ENCODE data around the gene ZDHHC11B. TPM values are rescaled to one million over a fixed set of nuclear protein-coding genes. Genes with fewer than 3 reads are reported as not detected.
"Not testable (repeated sequence)": the region's sequence is repeated elsewhere in the genome, so short reads cannot be mapped to it uniquely, and the experiment has no call there.

Gene ZDHHC11B
- polyA plus RNA-seq, 1 donor (not counting 4 experiments of a cell fraction or from before 2014, with no cell fraction given), result 0.18 TPM

- H4K20me1 ChIP-seq (ENCODE audit: control insufficient read depth, extremely low read depth, insufficient read depth, low read length); H3K79me2 ChIP-seq (ENCODE audit: control insufficient read depth, insufficient read depth, low read length); H3K9me1 ChIP-seq (ENCODE audit: control insufficient read depth, extremely low read depth, insufficient read depth, low read length); dilution Hi-C loops (cut with MboI; ENCODE audit: extremely low pct_ligation_motif_present, low sequenced_read_pairs); FAIRE-seq; H3K4me3 ChIP-seq (ENCODE audit: control insufficient read depth in 2 of 3, extremely low read depth in 1 of 3, insufficient read depth in 2 of 3, low read depth in 1 of 3, low read length in 3 of 3); H3K9me3 ChIP-seq (ENCODE audit: control insufficient read depth, low read depth, low read length); H3K27me3 ChIP-seq (ENCODE audit: control insufficient read depth, extremely low read depth, insufficient read depth, low read length); H2AFZ ChIP-seq (ENCODE audit: control insufficient read depth, low read length); H3K27ac ChIP-seq (ENCODE audit: control insufficient read depth, insufficient read depth, low read length); H3K36me3 ChIP-seq (ENCODE audit: control insufficient read depth in 2 of 2, extremely low read depth in 1 of 2, insufficient read depth in 2 of 2, low read length in 2 of 2); H3K9ac ChIP-seq (ENCODE audit: control insufficient read depth, extremely low read depth, insufficient read depth, low read length); H3K4me2 ChIP-seq (ENCODE audit: control insufficient read depth, extremely low read depth, insufficient read depth, low read depth, low read length); DNase-seq (ENCODE audit: low read depth, low spot score); H3K4me1 ChIP-seq (ENCODE audit: control insufficient read depth, extremely low read depth, insufficient read depth, low read length): not testable (repeated sequence)
Observed at GRCh38 chr5:734145-734544, 50.4 kb downstream of the ZDHHC11B start.

- H3K9me1 ChIP-seq (ENCODE audit: control insufficient read depth, extremely low read depth, insufficient read depth, low read length); H3K4me1 ChIP-seq (ENCODE audit: control insufficient read depth, extremely low read depth, insufficient read depth, low read length); dilution Hi-C loops (cut with MboI; ENCODE audit: extremely low pct_ligation_motif_present, low sequenced_read_pairs); H3K36me3 ChIP-seq (ENCODE audit: control insufficient read depth in 2 of 2, extremely low read depth in 1 of 2, insufficient read depth in 2 of 2, low read length in 2 of 2); FAIRE-seq; H4K20me1 ChIP-seq (ENCODE audit: control insufficient read depth, extremely low read depth, insufficient read depth, low read length); H3K27ac ChIP-seq (ENCODE audit: control insufficient read depth, insufficient read depth, low read length); H3K4me3 ChIP-seq (ENCODE audit: control insufficient read depth in 2 of 3, extremely low read depth in 1 of 3, insufficient read depth in 2 of 3, low read depth in 1 of 3, low read length in 3 of 3); H3K9ac ChIP-seq (ENCODE audit: control insufficient read depth, extremely low read depth, insufficient read depth, low read length); H3K9me3 ChIP-seq (ENCODE audit: control insufficient read depth, low read depth, low read length); H3K79me2 ChIP-seq (ENCODE audit: control insufficient read depth, insufficient read depth, low read length); H2AFZ ChIP-seq (ENCODE audit: control insufficient read depth, low read length); H3K27me3 ChIP-seq (ENCODE audit: control insufficient read depth, extremely low read depth, insufficient read depth, low read length); DNase-seq (ENCODE audit: low read depth, low spot score); H3K4me2 ChIP-seq (ENCODE audit: control insufficient read depth, extremely low read depth, insufficient read depth, low read depth, low read length): not testable (repeated sequence)
Observed at GRCh38 chr5:732754-733454, 51.6 kb downstream of the ZDHHC11B start.

GRCh38 chr5:729225-729624, 55.3 kb downstream of the ZDHHC11B start:
- H3K9me1 ChIP-seq (ENCODE audit: control insufficient read depth, extremely low read depth, insufficient read depth, low read length); DNase-seq (ENCODE audit: low read depth, low spot score); H3K27me3 ChIP-seq (ENCODE audit: control insufficient read depth, extremely low read depth, insufficient read depth, low read length); FAIRE-seq; H4K20me1 ChIP-seq (ENCODE audit: control insufficient read depth, extremely low read depth, insufficient read depth, low read length); H3K4me3 ChIP-seq (ENCODE audit: control insufficient read depth in 2 of 3, extremely low read depth in 1 of 3, insufficient read depth in 2 of 3, low read depth in 1 of 3, low read length in 3 of 3); dilution Hi-C loops (cut with MboI; ENCODE audit: extremely low pct_ligation_motif_present, low sequenced_read_pairs); H3K36me3 ChIP-seq (ENCODE audit: control insufficient read depth in 2 of 2, extremely low read depth in 1 of 2, insufficient read depth in 2 of 2, low read length in 2 of 2); H3K4me2 ChIP-seq (ENCODE audit: control insufficient read depth, extremely low read depth, insufficient read depth, low read depth, low read length); H3K4me1 ChIP-seq (ENCODE audit: control insufficient read depth, extremely low read depth, insufficient read depth, low read length); H3K9ac ChIP-seq (ENCODE audit: control insufficient read depth, extremely low read depth, insufficient read depth, low read length); H3K9me3 ChIP-seq (ENCODE audit: control insufficient read depth, low read depth, low read length); H2AFZ ChIP-seq (ENCODE audit: control insufficient read depth, low read length); H3K27ac ChIP-seq (ENCODE audit: control insufficient read depth, insufficient read depth, low read length); H3K79me2 ChIP-seq (ENCODE audit: control insufficient read depth, insufficient read depth, low read length): not testable (repeated sequence)

GRCh38 chr5:727087-727486, 57.4 kb downstream of the ZDHHC11B start:
- not testable (repeated sequence) for H2AFZ ChIP-seq (ENCODE audit: control insufficient read depth, low read length); H3K27me3 ChIP-seq (ENCODE audit: control insufficient read depth, extremely low read depth, insufficient read depth, low read length)

GRCh38 chr5:723865-724264, 60.7 kb downstream of the ZDHHC11B start:
- H3K9me1 ChIP-seq (ENCODE audit: control insufficient read depth, extremely low read depth, insufficient read depth, low read length); dilution Hi-C loops (cut with MboI; ENCODE audit: extremely low pct_ligation_motif_present, low sequenced_read_pairs); H3K4me2 ChIP-seq (ENCODE audit: control insufficient read depth, extremely low read depth, insufficient read depth, low read depth, low read length); H3K4me3 ChIP-seq (ENCODE audit: control insufficient read depth in 2 of 3, extremely low read depth in 1 of 3, insufficient read depth in 2 of 3, low read depth in 1 of 3, low read length in 3 of 3); H3K4me1 ChIP-seq (ENCODE audit: control insufficient read depth, extremely low read depth, insufficient read depth, low read length); DNase-seq (ENCODE audit: low read depth, low spot score); H3K36me3 ChIP-seq (ENCODE audit: control insufficient read depth in 2 of 2, extremely low read depth in 1 of 2, insufficient read depth in 2 of 2, low read length in 2 of 2); H3K27me3 ChIP-seq (ENCODE audit: control insufficient read depth, extremely low read depth, insufficient read depth, low read length); H3K79me2 ChIP-seq (ENCODE audit: control insufficient read depth, insufficient read depth, low read length); H3K27ac ChIP-seq (ENCODE audit: control insufficient read depth, insufficient read depth, low read length); H4K20me1 ChIP-seq (ENCODE audit: control insufficient read depth, extremely low read depth, insufficient read depth, low read length); H3K9ac ChIP-seq (ENCODE audit: control insufficient read depth, extremely low read depth, insufficient read depth, low read length); H2AFZ ChIP-seq (ENCODE audit: control insufficient read depth, low read length); H3K9me3 ChIP-seq (ENCODE audit: control insufficient read depth, low read depth, low read length); FAIRE-seq: not testable (repeated sequence)

More at GRCh38 chr5:727087-727486, 57.4 kb downstream of the ZDHHC11B start:
- H3K4me1 ChIP-seq (ENCODE audit: control insufficient read depth, extremely low read depth, insufficient read depth, low read length); H3K9ac ChIP-seq (ENCODE audit: control insufficient read depth, extremely low read depth, insufficient read depth, low read length); DNase-seq (ENCODE audit: low read depth, low spot score); H3K4me3 ChIP-seq (ENCODE audit: control insufficient read depth in 2 of 3, extremely low read depth in 1 of 3, insufficient read depth in 2 of 3, low read depth in 1 of 3, low read length in 3 of 3); FAIRE-seq; H3K79me2 ChIP-seq (ENCODE audit: control insufficient read depth, insufficient read depth, low read length); dilution Hi-C loops (cut with MboI; ENCODE audit: extremely low pct_ligation_motif_present, low sequenced_read_pairs); H3K36me3 ChIP-seq (ENCODE audit: control insufficient read depth in 2 of 2, extremely low read depth in 1 of 2, insufficient read depth in 2 of 2, low read length in 2 of 2); H3K9me3 ChIP-seq (ENCODE audit: control insufficient read depth, low read depth, low read length); H4K20me1 ChIP-seq (ENCODE audit: control insufficient read depth, extremely low read depth, insufficient read depth, low read length); H3K9me1 ChIP-seq (ENCODE audit: control insufficient read depth, extremely low read depth, insufficient read depth, low read length); H3K27ac ChIP-seq (ENCODE audit: control insufficient read depth, insufficient read depth, low read length); H3K4me2 ChIP-seq (ENCODE audit: control insufficient read depth, extremely low read depth, insufficient read depth, low read depth, low read length): not testable (repeated sequence)

All from keratinocyte (primary cell).